Right renal cortex interstitium (tissue), 3 donors: Measurements from ENCODE around the gene FRYL. TPM values are rescaled to one million over a fixed set of nuclear protein-coding genes. Genes with fewer than 3 reads are reported as not detected.

ENCODE experiments used
- DNase-seq, 3 donors: peaks; one replicate each; pipeline ENCODE4 v3.0.0-alpha.2; 2013; ENCODE audit warnings: low read depth in 3 of 3, low spot score in 2 of 3
- polyA plus RNA-seq, 3 donors: library from polyadenylated mRNA; unstranded; fragments of 120-200 nt; gene quantifications; one replicate each; pipeline ENCODE4 v1.2.1, GENCODE V29; 2013; ENCODE audit not compliant: insufficient read length in 3 of 3

The FRYL gene
- polyA plus RNA-seq, 3 donors, result 43.2 to 52.5 (median 45.4) TPM

DNA sequence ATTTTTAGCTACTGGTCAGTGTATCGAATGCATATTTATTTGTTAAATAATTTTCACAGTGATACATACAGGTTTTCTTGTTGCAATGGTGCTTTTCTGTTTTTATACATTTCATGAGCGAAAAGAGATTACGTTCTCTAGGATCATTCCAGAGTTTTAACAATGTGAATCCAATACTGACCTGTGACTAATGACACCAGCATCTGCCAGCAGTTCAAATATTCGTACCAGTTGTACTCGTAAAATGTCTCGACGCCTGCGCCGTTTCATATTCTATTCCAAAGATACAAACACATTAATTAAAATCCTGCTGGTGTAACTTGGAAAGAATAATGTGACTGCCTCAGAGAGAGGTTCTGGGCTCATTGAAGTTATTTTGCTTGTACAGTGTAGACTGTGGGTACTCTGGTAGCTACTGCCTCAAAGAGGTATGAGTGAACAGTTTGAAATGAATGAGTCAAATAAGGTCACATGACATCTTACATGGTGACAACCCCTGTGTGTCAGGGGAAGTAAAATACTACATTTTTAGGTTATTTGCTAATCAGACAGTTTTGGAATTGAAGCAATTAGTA lies 209.3 kb downstream of the FRYL start:
- no peak for DNase-seq

DNA sequence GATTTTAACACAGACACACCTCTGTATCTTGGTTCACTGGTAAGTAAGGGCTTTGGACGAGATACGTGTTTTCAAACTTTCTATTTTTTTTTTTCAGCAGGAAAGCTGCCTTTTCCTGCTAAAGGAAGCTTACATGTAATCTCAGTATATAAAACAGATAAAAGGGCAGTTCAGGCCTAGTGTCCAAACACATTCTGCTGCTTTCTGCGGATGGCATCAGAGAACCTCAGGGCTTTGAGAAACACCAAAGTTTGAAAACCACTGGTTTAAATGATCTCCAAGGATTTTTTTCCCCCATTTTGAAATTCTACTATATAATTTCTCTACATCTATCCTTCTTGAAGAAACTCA lies 214.1 kb downstream of the FRYL start:
- DNase-seq, result no peak

- DNase-seq, result no peak
Observed at GRCh38 chr4:48565362-48566033, 214.6 kb downstream of the FRYL start.

DNA sequence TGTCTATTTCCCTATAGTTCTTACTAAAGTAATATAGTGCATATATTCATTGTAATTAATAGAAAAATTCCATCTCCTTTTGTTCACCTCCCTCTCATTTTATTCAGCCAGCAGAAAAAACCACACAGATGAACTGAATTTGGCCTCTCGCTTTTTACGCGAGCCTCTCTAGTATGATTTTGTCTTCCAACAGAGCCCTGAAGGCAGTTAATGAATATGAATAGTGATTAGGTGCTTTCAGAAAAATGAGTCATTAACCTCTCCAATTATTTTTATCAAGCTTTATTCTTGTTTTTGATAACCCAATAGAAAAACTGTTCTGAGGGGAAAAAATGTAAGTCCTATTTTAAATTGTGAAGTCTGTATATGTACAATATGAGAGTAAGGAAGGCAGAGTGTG lies 215.9 kb downstream of the FRYL start:
- no peak for DNase-seq

GRCh38 chr4:48558819-48559218 lies 221.3 kb downstream of the FRYL start:
- DNase-seq, result no peak

DNA sequence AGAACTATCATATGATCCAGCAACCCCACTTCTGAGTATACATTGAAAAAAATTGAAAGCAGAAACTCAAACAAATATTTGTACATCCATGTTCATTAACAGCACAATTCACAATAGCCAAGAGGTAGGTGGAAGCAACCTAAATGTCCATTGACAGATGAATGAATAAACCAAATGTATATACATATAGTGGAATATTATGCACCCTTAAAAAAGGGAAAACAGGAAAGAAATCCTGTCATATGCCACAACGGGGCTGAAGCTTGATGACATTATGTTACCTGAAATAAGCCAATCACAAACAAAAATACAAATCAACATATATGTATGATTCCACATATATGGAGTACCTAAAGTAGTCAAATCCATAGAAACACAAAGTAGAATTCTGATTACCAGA lies 222.1 kb downstream of the FRYL start:
- no peak for DNase-seq

DNA sequence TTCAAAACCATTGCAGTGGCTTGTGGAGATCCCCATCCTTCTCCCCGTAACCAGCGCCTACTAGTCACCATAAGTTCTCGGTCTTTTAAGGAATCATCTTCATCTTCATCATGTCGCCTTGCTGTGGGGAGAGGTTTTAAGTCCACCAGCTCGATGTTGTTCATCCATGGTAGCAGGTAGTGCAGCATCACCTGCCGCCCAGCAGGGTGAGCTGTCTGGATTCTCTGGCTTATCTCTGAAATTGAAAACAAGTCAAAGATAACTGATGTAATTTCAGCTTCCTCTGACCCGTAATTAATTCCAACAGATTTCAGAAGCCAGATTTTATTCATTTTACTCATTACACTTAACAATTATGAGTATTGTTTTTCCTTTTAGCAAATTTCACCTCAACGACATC lies 222.6 kb downstream of the FRYL start:
- DNase-seq, result no peak

GRCh38 chr4:48556268-48556667 lies 223.8 kb downstream of the FRYL start:
- DNase-seq, result no peak

DNA sequence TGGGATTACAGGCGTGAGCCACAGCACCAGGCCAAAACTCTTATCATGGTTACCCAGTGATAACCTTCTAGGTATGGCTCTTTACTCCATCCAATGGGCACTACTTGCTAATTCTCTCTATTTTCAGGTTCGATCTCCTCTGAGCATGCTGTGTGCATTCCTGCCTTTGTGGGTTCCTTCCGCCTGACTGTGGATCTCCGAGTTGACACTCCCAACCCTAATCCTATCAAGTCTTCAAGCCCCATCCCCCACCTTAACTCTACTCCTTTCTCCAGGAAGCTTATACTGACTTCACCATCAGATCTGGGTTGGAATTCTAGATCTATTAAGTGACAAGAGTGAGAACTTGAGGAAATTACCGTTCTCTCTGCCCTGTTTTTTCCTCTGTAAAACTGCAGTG lies 225.5 kb downstream of the FRYL start:
- DNase-seq, result no peak

DNA sequence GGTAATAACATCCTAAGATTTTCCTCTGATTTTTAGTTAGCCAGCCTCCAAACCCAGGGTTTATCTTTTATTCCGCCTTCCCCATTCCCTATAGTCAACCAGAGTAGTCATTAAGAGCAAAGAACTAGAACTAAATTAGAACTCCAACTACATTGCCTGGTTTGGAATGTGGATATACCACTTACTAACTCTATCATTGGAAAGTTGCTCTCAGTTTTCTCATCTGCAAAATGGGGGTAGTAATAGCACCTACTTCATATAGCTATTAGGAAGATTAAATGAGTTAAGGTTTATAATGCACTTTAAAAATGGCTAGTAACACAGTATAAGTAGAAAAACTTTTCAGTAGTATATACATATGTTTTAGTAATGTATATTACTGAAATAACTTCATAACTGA lies 226.4 kb downstream of the FRYL start:
- no peak for DNase-seq

DNA sequence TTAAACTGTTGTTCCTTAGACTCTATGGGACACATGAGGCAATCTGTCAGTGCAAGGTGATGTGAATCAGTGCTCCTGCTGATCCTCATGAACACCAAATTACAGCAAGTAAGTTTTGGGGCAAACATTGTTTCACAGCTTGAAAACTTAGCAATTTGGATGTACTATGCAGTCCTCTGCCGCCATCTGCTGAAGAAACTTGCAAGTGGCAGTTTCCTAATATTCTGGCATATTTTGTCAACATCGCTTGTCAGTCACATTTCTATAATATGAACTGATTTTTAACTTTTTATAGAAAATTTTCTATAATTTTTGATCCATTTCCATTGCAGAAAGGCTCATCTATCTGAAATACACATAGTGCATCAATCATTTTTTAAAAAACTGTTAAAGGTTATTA lies 233.7 kb downstream of the FRYL start:
- DNase-seq, result peak in 2 of 3 donors; percentile 9 to 10

DNA sequence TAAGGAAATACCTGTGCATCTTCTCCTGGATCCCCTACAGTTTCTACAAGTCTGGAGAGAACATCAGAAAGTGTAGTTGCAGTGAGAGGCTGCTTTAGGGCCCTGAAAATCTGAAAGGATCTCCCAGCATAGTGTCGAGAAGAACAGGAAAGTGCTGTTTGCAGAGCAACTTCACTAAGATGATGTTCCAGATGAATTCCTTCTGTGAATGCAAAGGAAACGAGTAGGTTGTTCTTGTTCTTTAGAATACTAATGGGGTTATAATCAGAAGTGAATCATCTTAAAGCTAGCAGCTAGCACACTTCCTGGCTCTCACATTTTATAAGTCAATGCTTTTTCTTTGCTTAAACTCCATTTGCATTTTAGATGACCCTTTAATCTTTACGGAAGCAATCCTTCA lies 236.3 kb downstream of the FRYL start:
- DNase-seq, result no peak

DNA sequence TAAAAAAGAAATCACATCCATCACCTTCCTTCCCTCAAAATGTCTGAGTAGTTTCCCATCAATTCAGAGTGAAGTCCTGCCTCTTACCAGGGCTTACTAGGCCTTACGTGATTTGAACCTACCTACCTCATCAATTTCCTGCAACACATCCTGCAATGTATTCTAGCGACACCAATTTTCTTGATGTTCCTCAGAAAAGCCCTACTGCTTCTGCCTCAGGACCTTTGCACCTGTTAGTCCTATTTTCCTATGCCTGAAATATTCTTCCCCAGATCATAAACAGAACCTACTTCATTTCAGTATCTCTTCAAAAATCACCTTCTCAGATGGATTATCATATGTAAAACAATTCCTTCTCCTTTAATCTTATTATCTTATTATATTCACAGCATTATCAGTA lies 237.2 kb downstream of the FRYL start:
- DNase-seq, result no peak

- no peak for DNase-seq
Observed at GRCh38 chr4:48539597-48539996, 240.5 kb downstream of the FRYL start.

- no peak for DNase-seq
Observed at GRCh38 chr4:48538358-48538757, 241.7 kb downstream of the FRYL start.

- no peak for DNase-seq
Observed at GRCh38 chr4:48526406-48526805, 253.7 kb downstream of the FRYL start.

- no peak for DNase-seq
Observed at GRCh38 chr4:48518143-48518542, 261.9 kb downstream of the FRYL start.

DNA sequence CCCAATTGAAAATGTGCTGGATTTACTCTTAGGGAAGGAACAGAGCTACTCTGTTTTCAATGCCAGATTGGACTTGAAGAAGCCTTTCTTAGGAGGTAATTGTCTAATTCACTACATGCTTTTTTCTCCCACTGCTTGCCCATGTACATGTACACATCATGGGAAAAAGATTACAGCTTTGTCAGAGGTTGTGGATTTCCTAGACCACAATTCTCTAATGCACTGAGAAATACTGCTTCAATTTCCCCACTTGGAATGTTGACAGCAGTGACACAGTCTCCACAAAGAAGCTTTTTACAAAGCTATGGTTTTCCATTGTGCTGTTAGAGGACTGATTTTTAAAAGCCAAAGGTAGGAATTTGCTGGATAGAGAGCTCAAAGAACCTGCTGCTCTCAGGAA lies 270.5 kb downstream of the FRYL start:
- DNase-seq, result no peak

- DNase-seq, result no peak
Observed at GRCh38 chr4:48506716-48507115, 273.4 kb downstream of the FRYL start.

DNA sequence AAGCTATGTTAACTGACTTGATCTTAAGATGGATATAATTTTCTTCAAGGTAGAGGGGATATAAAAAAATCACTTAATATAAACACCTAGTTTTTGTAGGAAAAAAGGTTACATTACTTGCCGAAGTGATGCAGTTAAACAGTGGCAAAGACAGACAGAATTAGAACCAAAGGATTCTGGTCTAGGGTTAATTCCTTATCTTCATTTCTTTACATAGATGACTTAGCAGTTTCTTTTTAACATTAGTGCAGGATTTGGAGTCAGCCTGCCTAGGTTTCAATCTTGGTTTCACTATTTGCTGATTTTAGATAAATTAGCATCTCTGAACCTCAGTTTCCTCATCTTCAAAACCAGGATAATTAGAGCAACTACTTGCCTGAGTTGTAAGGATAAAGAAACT lies 275.7 kb downstream of the FRYL start:
- no peak for DNase-seq

GRCh38 chr4:48504026-48504330 lies 276.1 kb downstream of the FRYL start:
- no peak for DNase-seq

- DNase-seq, result no peak
Observed at GRCh38 chr4:48503233-48504025, 276.6 kb downstream of the FRYL start.
